Stimulated activated CD4-positive, alpha-beta T cell treated with anti-CD3 and anti-CD28 coated beads, Interleukin-12 subunit alpha, Interleukin-12 subunit beta, amount 100 ng/mL, for 4 hours (primary cell): ENCODE data around the gene SLC9A7.

Experiments
- DNase-seq: peaks from one replicate; pipeline ENCODE4 v3.0.0-alpha.2; 2020

The SLC9A7 gene

DNA sequence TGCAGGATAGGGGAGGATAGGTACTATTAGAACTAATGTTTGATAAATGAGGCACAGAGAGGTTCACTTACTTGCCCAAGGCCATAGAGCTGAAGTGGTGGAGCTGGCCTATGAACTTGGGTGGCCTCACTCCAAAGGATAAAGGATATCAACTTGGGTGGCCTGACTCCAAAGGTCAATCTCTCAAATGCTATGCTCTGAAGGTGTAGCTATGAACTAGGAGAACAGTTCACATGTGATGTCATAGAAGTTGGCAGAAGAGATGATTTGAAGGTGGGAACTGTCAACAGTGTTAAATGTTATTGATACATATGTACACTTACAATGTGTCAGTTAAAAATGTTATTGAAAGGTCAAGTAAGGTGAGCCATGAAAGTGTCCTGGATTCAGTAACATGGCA lies 191.5 kb downstream of the SLC9A7 start:
- no peak for DNase-seq

DNA sequence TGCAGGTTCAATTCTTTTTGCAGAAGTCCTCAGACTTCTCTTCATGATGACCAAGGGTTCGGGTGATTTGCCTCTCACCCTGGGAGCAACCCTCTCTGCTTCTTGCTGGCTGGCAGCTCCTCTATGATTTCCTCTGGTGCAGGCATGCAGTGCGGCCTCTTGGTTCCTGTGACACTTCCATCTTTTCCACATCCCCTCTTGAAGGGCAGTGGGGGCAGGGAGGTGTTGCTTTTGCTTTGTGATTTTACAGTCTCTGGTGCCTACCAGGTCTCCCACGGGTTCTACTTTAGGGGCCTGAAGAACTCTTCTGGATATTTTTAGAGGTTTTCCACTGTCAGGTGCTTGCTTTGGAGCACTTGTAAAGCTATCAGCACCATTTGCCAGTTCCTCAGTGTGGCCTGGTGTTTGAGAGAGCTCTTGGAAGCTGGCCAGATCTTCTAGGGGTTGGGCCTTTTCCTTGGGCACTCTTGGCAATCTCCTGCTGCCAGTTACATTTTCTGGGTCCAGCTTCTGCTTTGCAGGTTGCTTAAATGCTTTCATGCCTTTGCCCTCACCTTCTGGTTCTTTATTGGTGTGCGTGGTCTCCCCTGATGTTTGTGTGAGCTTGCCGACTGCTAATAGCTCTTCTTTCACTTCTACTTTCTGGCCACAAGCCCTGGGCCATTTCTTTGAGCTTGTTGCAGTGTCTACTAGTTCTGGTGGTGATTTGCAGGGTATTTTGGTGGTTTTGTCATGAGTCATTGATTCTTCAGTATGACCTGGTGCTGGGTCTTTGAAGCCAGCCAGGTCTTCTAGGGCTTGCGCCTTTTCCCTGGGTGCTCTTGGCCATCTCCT lies 196.9 kb downstream of the SLC9A7 start:
- DNase-seq = no peak

DNA sequence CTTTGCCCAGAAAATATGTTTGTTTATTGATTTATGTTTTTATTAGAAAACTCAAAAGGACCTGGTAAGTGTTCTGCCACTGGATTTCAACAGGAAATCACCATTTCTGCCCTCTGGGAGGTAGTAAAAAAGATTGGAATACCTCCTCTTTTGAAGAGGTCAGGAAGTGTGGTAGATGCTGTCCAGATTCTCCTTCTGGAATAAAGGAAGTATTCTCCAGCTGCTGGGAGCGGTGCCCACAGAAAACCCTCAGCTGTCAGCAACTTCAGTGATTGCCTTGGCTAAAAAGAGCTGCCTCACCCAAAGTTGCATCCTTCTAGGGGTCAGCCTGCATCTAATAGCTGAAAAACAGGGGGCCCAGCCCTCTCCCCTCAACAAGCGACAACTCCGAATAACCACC lies 199.9 kb downstream of the SLC9A7 start:
- DNase-seq = no peak

DNA sequence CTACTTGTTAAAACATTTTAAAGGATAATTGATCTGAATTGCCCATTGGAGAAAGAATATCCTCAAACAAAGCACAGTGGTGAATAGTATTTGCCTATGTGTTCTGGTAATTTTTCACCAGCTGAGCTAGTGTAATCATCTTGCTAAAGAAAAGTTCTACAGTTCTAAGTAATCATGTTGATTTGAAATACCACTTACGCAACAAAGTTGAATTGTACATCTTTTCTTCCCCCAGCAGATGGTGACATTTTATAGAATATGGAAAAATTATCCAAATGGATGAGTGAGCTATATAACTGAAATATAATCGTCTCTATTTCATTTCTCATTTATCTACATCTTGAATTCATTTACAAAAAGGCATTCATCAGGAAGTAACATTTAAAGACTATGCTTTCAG lies 204.0 kb downstream of the SLC9A7 start:
- no peak for DNase-seq

DNA sequence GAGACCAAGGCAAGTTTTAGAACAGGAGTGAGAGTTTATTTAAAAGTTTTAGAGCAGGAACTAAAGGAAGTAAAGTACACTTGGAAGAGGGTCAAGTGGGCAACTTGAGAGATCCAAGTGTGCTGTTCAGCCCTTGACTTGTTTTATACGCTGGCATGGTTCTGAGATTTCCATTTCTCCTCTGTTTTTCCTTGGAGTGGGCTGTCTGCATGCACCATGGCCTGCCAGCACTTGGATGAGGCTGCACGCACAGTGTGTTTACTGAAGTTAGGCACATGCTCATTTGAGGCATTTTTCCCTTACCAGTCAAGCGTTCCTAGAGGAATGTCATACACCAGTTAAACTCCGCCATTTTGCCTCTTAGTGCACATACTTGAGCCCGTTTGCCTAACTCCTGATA lies 205.0 kb downstream of the SLC9A7 start:
- no peak for DNase-seq

DNA sequence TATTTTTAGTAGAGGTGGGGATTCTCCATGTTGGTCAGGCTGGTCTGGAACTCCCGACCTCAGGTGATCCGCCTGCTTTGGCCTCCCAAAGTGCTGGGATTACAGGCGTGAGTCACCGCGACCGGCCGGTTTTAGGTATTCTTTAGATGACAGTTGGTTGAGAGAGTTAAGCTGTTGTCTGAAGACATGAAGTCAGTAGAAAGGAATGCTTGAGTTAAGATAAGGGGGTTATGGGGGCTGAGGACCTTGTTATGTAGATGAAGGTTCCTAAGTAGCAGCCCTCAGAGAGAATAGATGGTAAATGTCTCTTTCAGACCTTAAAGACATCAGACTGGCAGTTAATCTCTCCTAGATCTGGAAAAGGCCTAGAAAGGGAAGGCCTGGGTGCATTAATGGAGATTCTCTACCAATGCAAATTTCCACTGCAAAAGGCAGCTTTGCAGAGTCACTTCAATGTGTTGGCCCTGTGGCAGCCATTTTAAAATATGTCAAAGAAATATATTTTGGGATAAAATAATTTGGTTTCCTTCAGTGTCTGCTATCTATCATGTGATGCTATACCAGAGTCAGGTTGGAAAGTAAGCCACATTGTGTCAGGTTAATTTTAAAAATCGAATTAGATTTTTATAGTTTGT lies 207.3 kb downstream of the SLC9A7 start:
- DNase-seq = no peak

GRCh38 chrX:46549914-46550313 lies 209.0 kb downstream of the SLC9A7 start:
- no peak for DNase-seq
